HepG2 (cell line): ENCODE data around the gene RASGRP4. TPM values are rescaled to one million over a fixed set of nuclear protein-coding genes. Genes with fewer than 3 reads are reported as not detected.
A peak's percentile ranks its signal among the peaks of the same experiment; 100 is the strongest.

ENCODE experiments used
- ATF1 ChIP-seq: IDR thresholded peaks from 2 replicates; pipeline ENCODE4 v1.6.1; 2016; ENCODE audit warnings: mild to moderate bottlenecking, control low read depth
- CCDC6 ChIP-seq: sonication (generic); formaldehyde crosslinking; IDR thresholded peaks from 2 replicates; pipeline ENCODE4 v1.8.1; 2022; ENCODE audit warnings: mild to moderate bottlenecking, missing genetic modification reagents, moderate library complexity
- ETV5 ChIP-seq: IDR thresholded peaks from 2 replicates; pipeline ENCODE4 v1.6.1; 2018; ENCODE audit warnings: missing biosample characterization, missing genetic modification reagents, inconsistent platforms, borderline replicate concordance
- ETV6 ChIP-seq: sonication (generic); formaldehyde crosslinking; conservative IDR thresholded peaks from 2 replicates; pipeline ENCODE4 v1.4.0; 2020; ENCODE audit warnings: missing genetic modification reagents
- FOXK1 ChIP-seq: sonication (generic); formaldehyde crosslinking; IDR thresholded peaks from 2 replicates; pipeline ENCODE4 v1.4.0; 2020; ENCODE audit warnings: low read depth, missing genetic modification reagents, borderline replicate concordance
- KAT7 ChIP-seq: IDR thresholded peaks from 2 replicates; pipeline ENCODE4 v1.6.1; 2018; ENCODE audit warnings: borderline replicate concordance, missing compliant biosample characterization
- MED13 ChIP-seq: sonication (generic); formaldehyde crosslinking; IDR thresholded peaks from 2 replicates; pipeline ENCODE4 v1.5.0; 2020; ENCODE audit warnings: missing genetic modification reagents
- NFE2 ChIP-seq: sonication (generic); formaldehyde crosslinking; IDR thresholded peaks from 2 replicates; pipeline ENCODE4 v1.4.0; 2020; ENCODE audit warnings: missing genetic modification reagents
- NFKB2 ChIP-seq: sonication (generic); formaldehyde crosslinking; IDR thresholded peaks from 2 replicates; pipeline ENCODE4 v1.4.0; 2020; ENCODE audit warnings: missing genetic modification reagents, borderline replicate concordance
- NFRKB ChIP-seq: fragments of 450-650 bp; IDR thresholded peaks from 2 replicates; pipeline ENCODE4 v1.6.1; 2017
- RCOR2 ChIP-seq: IDR thresholded peaks from 2 replicates; pipeline ENCODE4 v1.6.1; 2016; ENCODE audit warnings: missing biosample characterization, missing genetic modification reagents
- ZBTB21 ChIP-seq: sonication (generic); formaldehyde crosslinking; IDR thresholded peaks from 2 replicates; pipeline ENCODE4 v1.4.0; 2020; ENCODE audit warnings: missing genetic modification reagents
- ZBTB3 ChIP-seq: sonication (generic); formaldehyde crosslinking; IDR thresholded peaks from 2 replicates; pipeline ENCODE4 v1.4.0; 2020; ENCODE audit warnings: low read depth, mild to moderate bottlenecking, moderate library complexity, missing genetic modification reagents, borderline replicate concordance
- ZNF30 ChIP-seq: sonication (generic); formaldehyde crosslinking; IDR thresholded peaks from 2 replicates; pipeline ENCODE4 v1.5.0; 2020; ENCODE audit warnings: mild to moderate bottlenecking, missing genetic modification reagents
- ZNF431 ChIP-seq: sonication (generic); formaldehyde crosslinking; IDR thresholded peaks from 2 replicates; pipeline ENCODE4 v1.9.0; 2022; ENCODE audit warnings: missing genetic modification reagents, low read depth, mild to moderate bottlenecking, borderline replicate concordance
- ZNF558 ChIP-seq: sonication (generic); formaldehyde crosslinking; IDR thresholded peaks from 2 replicates; pipeline ENCODE4 v1.9.0; 2022; ENCODE audit warnings: mild to moderate bottlenecking, missing genetic modification reagents, borderline replicate concordance
- ZNF724P ChIP-seq: sonication (generic); formaldehyde crosslinking; IDR thresholded peaks from 2 replicates; pipeline ENCODE4 v1.8.0; 2022; ENCODE audit warnings: missing genetic modification reagents, borderline replicate concordance
- polyA plus RNA-seq, 8 experiments: library from polyadenylated mRNA; depleted of rRNA in 3 of 8; stranded (reverse) in 7 of 8; unstranded in 1 of 8; fragments of >200 nt; fragmentation: Illumina TruSeq in 4 of 8; extraction: Trizol in 4 of 8; gene quantifications; 2 replicates each; pipeline versions ENCODE4 v1.2.1 to v1.2.3, GENCODE V29; 2011 to 2016; ENCODE audit warnings: low read depth in 4 of 8, missing spikeins in 1 of 8, mixed read lengths in 1 of 8; ENCODE audit not compliant: insufficient read depth in 1 of 8
- total RNA-seq, 5 experiments: library from RNA; depleted of rRNA; stranded (reverse); fragments of >200 nt; fragmentation: Illumina TruSeq; extraction: Trizol; gene quantifications; 2 replicates each; pipeline ENCODE4 v1.2.3, GENCODE V29; 2016; ENCODE audit warnings: low read depth in 1 of 5
- TF ChIP-seq, protein P1 (sequence below): sonication (generic); formaldehyde crosslinking; IDR thresholded peaks from 2 replicates; pipeline ENCODE4 v1.4.0; 2020; ENCODE audit warnings: missing genetic modification reagents
- TF ChIP-seq, protein P2 (sequence below): IDR thresholded peaks from 2 replicates; pipeline ENCODE4 v1.6.1; 2016; ENCODE audit warnings: missing genetic modification reagents, missing compliant biosample characterization
- TF ChIP-seq, protein P3 (sequence below): sonication (generic); formaldehyde crosslinking; IDR thresholded peaks from 2 replicates; pipeline ENCODE4 v1.5.0; 2020; ENCODE audit warnings: missing genetic modification reagents
- TF ChIP-seq, protein P4 (sequence below): sonication (generic); formaldehyde crosslinking; IDR thresholded peaks from 2 replicates; pipeline ENCODE4 v1.4.0; 2020; ENCODE audit warnings: missing genetic modification reagents
- TF ChIP-seq, protein P5 (sequence below): sonication (generic); formaldehyde crosslinking; IDR thresholded peaks from 2 replicates; pipeline ENCODE4 v1.5.1; 2020; ENCODE audit warnings: mild to moderate bottlenecking, missing genetic modification reagents, borderline replicate concordance
- TF ChIP-seq, protein P6 (sequence below): sonication (generic); formaldehyde crosslinking; IDR thresholded peaks from 2 replicates; pipeline ENCODE4 v1.4.0; 2020; ENCODE audit warnings: mild to moderate bottlenecking, missing genetic modification reagents

RASGRP4 gene
- total and polyA plus RNA-seq, 2 of the 13 experiments (the other 11 are each of a cell fraction or from before 2014, with no cell fraction given): not detected

DNA sequence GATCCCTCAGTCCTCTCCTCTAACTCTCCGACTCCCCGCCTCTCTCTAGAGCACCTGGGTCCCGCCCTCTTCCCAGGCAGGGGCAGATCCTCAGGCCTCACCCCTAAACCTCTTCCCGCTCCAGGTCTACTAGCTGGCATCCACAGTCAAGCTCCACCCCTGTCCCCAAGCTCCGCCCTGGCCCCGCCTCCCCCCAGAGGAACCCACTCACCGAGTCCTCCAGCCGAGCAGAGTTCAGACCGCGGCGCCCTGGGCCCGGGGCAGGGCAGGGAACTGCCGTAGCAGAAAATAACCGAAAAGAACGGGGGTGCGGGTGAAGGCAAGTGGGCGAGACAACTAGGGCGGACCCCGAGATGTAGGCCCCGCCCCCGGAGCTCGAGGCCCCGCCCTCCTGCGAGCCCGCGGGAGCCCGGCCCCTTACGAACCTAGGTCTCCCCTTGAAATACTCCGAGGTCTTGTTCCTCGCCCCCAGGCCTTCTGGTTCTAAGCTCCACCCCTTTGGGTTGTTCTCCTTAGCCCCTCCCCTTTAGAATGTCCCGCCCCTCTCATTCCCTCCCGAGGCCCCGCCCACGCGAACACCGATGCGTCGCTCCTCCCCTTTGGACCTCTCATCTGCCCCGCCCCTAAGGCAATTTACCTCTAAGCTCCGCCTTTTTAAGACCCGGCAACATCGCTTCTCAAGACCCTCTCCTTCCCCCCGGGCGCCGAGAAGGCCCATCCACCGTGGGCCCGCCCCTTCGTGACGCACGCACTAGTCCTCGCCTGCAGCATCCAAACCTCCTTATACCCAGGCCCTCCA is 38.3 kb downstream of the RASGRP4 start, which contains the start of gene GGN (continued):
- TF ChIP-seq, protein P1, sequence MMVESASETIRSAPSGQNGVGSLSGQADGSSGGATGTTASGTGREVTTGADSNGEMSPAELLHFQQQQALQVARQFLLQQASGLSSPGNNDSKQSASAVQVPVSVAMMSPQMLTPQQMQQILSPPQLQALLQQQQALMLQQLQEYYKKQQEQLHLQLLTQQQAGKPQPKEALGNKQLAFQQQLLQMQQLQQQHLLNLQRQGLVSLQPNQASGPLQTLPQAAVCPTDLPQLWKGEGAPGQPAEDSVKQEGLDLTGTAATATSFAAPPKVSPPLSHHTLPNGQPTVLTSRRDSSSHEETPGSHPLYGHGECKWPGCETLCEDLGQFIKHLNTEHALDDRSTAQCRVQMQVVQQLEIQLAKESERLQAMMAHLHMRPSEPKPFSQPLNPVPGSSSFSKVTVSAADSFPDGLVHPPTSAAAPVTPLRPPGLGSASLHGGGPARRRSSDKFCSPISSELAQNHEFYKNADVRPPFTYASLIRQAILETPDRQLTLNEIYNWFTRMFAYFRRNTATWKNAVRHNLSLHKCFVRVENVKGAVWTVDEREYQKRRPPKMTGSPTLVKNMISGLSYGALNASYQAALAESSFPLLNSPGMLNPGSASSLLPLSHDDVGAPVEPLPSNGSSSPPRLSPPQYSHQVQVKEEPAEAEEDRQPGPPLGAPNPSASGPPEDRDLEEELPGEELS (CRISPR knock-in tag): no peak
- TF ChIP-seq ETV6 (CRISPR knock-in tag): no peak
- no peak for TF ChIP-seq ZBTB3 (CRISPR knock-in tag)
- TF ChIP-seq ZNF30 (CRISPR knock-in tag): no peak
- no peak for TF ChIP-seq NFRKB
- TF ChIP-seq, protein P2, sequence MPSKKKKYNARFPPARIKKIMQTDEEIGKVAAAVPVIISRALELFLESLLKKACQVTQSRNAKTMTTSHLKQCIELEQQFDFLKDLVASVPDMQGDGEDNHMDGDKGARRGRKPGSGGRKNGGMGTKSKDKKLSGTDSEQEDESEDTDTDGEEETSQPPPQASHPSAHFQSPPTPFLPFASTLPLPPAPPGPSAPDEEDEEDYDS: 0 out of 2 replicates have a peak, but pooled peaks have one; percentile 21
- TF ChIP-seq ETV5 (CRISPR knock-in tag): no peak
- TF ChIP-seq FOXK1 (CRISPR knock-in tag): no peak
- TF ChIP-seq, protein P3, sequence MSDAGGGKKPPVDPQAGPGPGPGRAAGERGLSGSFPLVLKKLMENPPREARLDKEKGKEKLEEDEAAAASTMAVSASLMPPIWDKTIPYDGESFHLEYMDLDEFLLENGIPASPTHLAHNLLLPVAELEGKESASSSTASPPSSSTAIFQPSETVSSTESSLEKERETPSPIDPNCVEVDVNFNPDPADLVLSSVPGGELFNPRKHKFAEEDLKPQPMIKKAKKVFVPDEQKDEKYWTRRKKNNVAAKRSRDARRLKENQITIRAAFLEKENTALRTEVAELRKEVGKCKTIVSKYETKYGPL (CRISPR knock-in tag): no peak
- TF ChIP-seq, protein P4, sequence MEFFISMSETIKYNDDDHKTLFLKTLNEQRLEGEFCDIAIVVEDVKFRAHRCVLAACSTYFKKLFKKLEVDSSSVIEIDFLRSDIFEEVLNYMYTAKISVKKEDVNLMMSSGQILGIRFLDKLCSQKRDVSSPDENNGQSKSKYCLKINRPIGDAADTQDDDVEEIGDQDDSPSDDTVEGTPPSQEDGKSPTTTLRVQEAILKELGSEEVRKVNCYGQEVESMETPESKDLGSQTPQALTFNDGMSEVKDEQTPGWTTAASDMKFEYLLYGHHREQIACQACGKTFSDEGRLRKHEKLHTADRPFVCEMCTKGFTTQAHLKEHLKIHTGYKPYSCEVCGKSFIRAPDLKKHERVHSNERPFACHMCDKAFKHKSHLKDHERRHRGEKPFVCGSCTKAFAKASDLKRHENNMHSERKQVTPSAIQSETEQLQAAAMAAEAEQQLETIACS (CRISPR knock-in tag): no peak
- no peak for TF ChIP-seq ZNF724P (CRISPR knock-in tag)
- no peak for TF ChIP-seq CCDC6 (CRISPR knock-in tag)
- TF ChIP-seq RCOR2: no peak
- no peak for TF ChIP-seq ZNF431 (CRISPR knock-in tag)
- TF ChIP-seq NFKB2: no peak
- TF ChIP-seq ATF1: no peak
- no peak for TF ChIP-seq NFE2 (CRISPR knock-in tag)
- no peak for TF ChIP-seq MED13
- TF ChIP-seq, protein P5, sequence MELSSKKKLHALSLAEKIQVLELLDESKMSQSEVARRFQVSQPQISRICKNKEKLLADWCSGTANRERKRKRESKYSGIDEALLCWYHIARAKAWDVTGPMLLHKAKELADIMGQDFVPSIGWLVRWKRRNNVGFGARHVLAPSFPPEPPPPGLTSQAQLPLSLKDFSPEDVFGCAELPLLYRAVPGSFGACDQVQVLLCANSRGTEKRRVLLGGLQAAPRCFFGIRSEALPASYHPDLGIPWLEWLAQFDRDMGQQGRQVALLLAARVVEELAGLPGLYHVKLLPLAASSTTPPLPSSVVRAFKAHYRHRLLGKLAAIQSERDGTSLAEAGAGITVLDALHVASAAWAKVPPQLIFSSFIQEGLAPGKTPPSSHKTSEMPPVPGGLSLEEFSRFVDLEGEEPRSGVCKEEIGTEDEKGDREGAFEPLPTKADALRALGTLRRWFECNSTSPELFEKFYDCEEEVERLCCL: no peak
- TF ChIP-seq KAT7 (CRISPR knock-in tag): no peak
- TF ChIP-seq ZBTB21 (CRISPR knock-in tag): no peak
- TF ChIP-seq ZNF558 (CRISPR knock-in tag): no peak
- TF ChIP-seq, protein P6, sequence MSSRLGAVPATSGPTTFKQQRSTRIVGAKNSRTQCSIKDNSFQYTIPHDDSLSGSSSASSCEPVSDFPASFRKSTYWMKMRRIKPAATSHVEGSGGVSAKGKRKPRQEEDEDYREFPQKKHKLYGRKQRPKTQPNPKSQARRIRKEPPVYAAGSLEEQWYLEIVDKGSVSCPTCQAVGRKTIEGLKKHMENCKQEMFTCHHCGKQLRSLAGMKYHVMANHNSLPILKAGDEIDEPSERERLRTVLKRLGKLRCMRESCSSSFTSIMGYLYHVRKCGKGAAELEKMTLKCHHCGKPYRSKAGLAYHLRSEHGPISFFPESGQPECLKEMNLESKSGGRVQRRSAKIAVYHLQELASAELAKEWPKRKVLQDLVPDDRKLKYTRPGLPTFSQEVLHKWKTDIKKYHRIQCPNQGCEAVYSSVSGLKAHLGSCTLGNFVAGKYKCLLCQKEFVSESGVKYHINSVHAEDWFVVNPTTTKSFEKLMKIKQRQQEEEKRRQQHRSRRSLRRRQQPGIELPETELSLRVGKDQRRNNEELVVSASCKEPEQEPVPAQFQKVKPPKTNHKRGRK (CRISPR knock-in tag): no peak
